Ovary (tissue), 3 donors: ENCODE measurements around the gene GNA12.

Experiments
- CTCF ChIP-seq, 3 donors: fragments of 450-650 bp in 2 of 3; fragments of 200-600 bp in 1 of 3; IDR thresholded peaks; one replicate each; pipeline versions ENCODE4 v1.5.1 to v1.8.0; 2016 to 2022; ENCODE audit warnings: antibody characterized with exemption in 3 of 3, mild to moderate bottlenecking in 1 of 3
- EP300 ChIP-seq: sonication (generic); formaldehyde crosslinking; IDR thresholded peaks from one replicate; pipeline ENCODE4 v1.6.1; 2017; ENCODE audit warnings: antibody characterized with exemption
- POLR2A ChIP-seq: fragments of 450-650 bp; IDR thresholded peaks from one replicate; pipeline ENCODE4 v1.6.1; 2017; ENCODE audit warnings: antibody characterized with exemption, mild to moderate bottlenecking, moderate library complexity
- donor health status: DM: no; HTN: no; CAD: no.

GRCh38 chr7:2754086-2754485, 90.0 kb downstream of the GNA12 start:
- TF ChIP-seq CTCF (IDR thresholded peaks at IDR 0.05) (no peak), EP300 (no peak), POLR2A (no peak)
